Transverse colon (tissue), 4 donors: ENCODE measurements around the gene UBN2. TPM values are rescaled to one million over a fixed set of nuclear protein-coding genes. Genes with fewer than 3 reads are reported as not detected.
A peak's percentile ranks its signal among the peaks of the same experiment; 100 is the strongest.
"Not testable (repeated sequence)": the region's sequence is repeated elsewhere in the genome, so short reads cannot be mapped to it uniquely, and the experiment has no call there.

Experiments used
- DNase-seq: peaks from one replicate; pipeline ENCODE4 v3.0.0-alpha.2; 2019
- H3K27ac ChIP-seq, 4 donors: fragments of 200-600 bp; sonication (generic); 2 replicates each; pipeline ENCODE4 v1.5.1; 2016 to 2018; ENCODE audit warnings: inconsistent platforms in 4 of 4
- H3K27me3 ChIP-seq: fragments of 200-600 bp; sonication (generic); 2 replicates; pipeline ENCODE4 v1.5.1; 2017; ENCODE audit warnings: inconsistent platforms
- H3K36me3 ChIP-seq, 4 donors: fragments of 200-600 bp; sonication (generic); 2 replicates each; pipeline ENCODE4 v1.5.1; 2017 to 2019; ENCODE audit warnings: inconsistent platforms in 4 of 4
- H3K4me1 ChIP-seq, 4 donors: fragments of 200-600 bp; sonication (generic); 2 replicates each; pipeline ENCODE4 v1.5.1; 2017 to 2020; ENCODE audit warnings: inconsistent platforms in 4 of 4
- H3K4me3 ChIP-seq, 4 donors: fragments of 200-600 bp; sonication (generic); 1 replicate in 1 of 4; 2 replicates in 3 of 4; pipeline versions ENCODE4 v1.5.1 to v1.6.1; 2017 to 2019; ENCODE audit warnings: inconsistent platforms in 4 of 4
- H3K9me3 ChIP-seq, 2 donors: fragments of 200-600 bp; sonication (generic); 2 replicates each; pipeline ENCODE4 v1.5.1; 2017 to 2019; ENCODE audit warnings: inconsistent platforms in 2 of 2
- CTCF ChIP-seq, 5 experiments: fragments of 200-600 bp in 3 of 5; fragments of 450-650 bp in 2 of 5; sonication (generic) in 3 of 5; IDR thresholded peaks; 1 replicate in 2 of 5; 2 replicates in 3 of 5; pipeline ENCODE4 v1.5.1; 2016 to 2017; ENCODE audit warnings: antibody characterized with exemption in 5 of 5, inconsistent platforms in 3 of 5, mild to moderate bottlenecking in 2 of 5, moderate library complexity in 1 of 5
- EP300 ChIP-seq: sonication (generic); formaldehyde crosslinking; IDR thresholded peaks from one replicate; pipeline ENCODE4 v1.6.1; 2017; ENCODE audit warnings: antibody characterized with exemption, low read depth
- POLR2A ChIP-seq: fragments of 450-650 bp; IDR thresholded peaks from one replicate; pipeline ENCODE4 v1.6.1; 2016; ENCODE audit warnings: antibody characterized with exemption, mild to moderate bottlenecking, moderate library complexity
- POLR2AphosphoS5 ChIP-seq, 3 donors: sonication (generic); formaldehyde crosslinking; IDR thresholded peaks; one replicate each; pipeline ENCODE4 v1.6.1; 2016; ENCODE audit warnings: antibody characterized with exemption in 3 of 3
- WGBS, 2 donors: methylation state at CpG; one replicate each; pipeline ENCODE4 v1.1.5; 2018; ENCODE audit warnings: low coverage in 1 of 2; 5-methylcytosine and 5-hydroxymethylcytosine counted together
- in situ Hi-C, 4 donors: fragments of 200-750 bp; cut with MboI; loops; one replicate each; pipeline versions ENCODE4 v1.15.0 to v1.15.1; 2017; ENCODE audit warnings: low sequenced_read_pairs in 3 of 4, low pct_ligation_motif_present in 1 of 4, low pct_unique_long_range_greater_than_20kb in 1 of 4
- intact Hi-C: fragments of 100-400 bp; cut with DNase I; formaldehyde crosslinking; loops from one replicate; pipeline ENCODE4 v1.15.1; 2023; ENCODE audit warnings: low total_unique reads
- total RNA-seq, 4 donors: library from RNA; depleted of rRNA; stranded (reverse); fragments of >200 nt; gene quantifications; one replicate each; pipeline ENCODE4 v1.1.0, GENCODE V29; 2016

The UBN2 gene
- total RNA-seq, 4 donors from 2014 or later: 9.7 to 22.1 (median 13.9) TPM

GRCh38 chr7:139224219-139224618 is 6.8 kb upstream of the UBN2 start:
- DNase-seq: no peak
- 93 to 100% methylated on average over 1 to 2 of the region's 2 CpGs for WGBS, 2 donors
- Histone ChIP-seq H3K4me3 (no peak overlapping the region), H3K9me3 (no peaks in the 10 kb centered on the region), H3K27me3 (no peaks in the 10 kb centered on the region), H3K27ac (no peak overlapping the region), H3K4me1 (no peaks in the 10 kb centered on the region), H3K36me3 (no peaks in the 10 kb centered on the region)
- TF ChIP-seq EP300 (no peak), POLR2A (no peak), POLR2AphosphoS5 (IDR thresholded peaks at IDR 0.05) (no peak), CTCF (IDR thresholded peaks at IDR 0.05) (no peak)
- intact Hi-C loops: no loop called here
- in situ Hi-C loops: no loop called here

GRCh38 chr7:139224836-139225235 is 6.2 kb upstream of the UBN2 start:
- intact Hi-C loops, H3K27me3 ChIP-seq, H3K4me1 ChIP-seq, H3K9me3 ChIP-seq, H3K27ac ChIP-seq, H3K36me3 ChIP-seq, DNase-seq, in situ Hi-C loops, H3K4me3 ChIP-seq: not testable (repeated sequence)
- 73 to 92% methylated on average over 3 to 18 of the region's 18 CpGs for WGBS, 2 donors

- H3K36me3 ChIP-seq, H3K4me1 ChIP-seq, H3K4me3 ChIP-seq, H3K9me3 ChIP-seq, in situ Hi-C loops, DNase-seq, H3K27me3 ChIP-seq, intact Hi-C loops, H3K27ac ChIP-seq: not testable (repeated sequence)
- 92% methylated on average over 49 of the region's 60 CpGs; no CpG with 5 or more reads in 1 of the 2 donors for WGBS, 2 donors
Observed at GRCh38 chr7:139225286-139226157, 5.5 kb upstream of the UBN2 start.

GRCh38 chr7:139226158-139226515 is 4.9 kb upstream of the UBN2 start:
- H3K9me3 ChIP-seq, H3K27me3 ChIP-seq, intact Hi-C loops, DNase-seq, in situ Hi-C loops, H3K27ac ChIP-seq, H3K4me3 ChIP-seq, H3K4me1 ChIP-seq, H3K36me3 ChIP-seq: not testable (repeated sequence)
- 94% methylated on average over 14 of the region's 23 CpGs; no CpG with 5 or more reads in 1 of the 2 donors for WGBS, 2 donors

- in situ Hi-C loops, H3K4me3 ChIP-seq, intact Hi-C loops, H3K4me1 ChIP-seq, DNase-seq, H3K27me3 ChIP-seq, H3K9me3 ChIP-seq, H3K36me3 ChIP-seq, H3K27ac ChIP-seq: not testable (repeated sequence)
- WGBS, 2 donors: 93 to 95% methylated on average over 8 of the region's 8 CpGs
Observed at GRCh38 chr7:139226988-139227488, 4.0 kb upstream of the UBN2 start.

- H3K9me3 ChIP-seq: no peaks in the 10 kb centered on the region
- H3K36me3 ChIP-seq: no peaks in the 10 kb centered on the region
- no peak for TF ChIP-seq CTCF (IDR thresholded peaks at IDR 0.05)
- no peak for TF ChIP-seq POLR2A
- no peak for TF ChIP-seq EP300
- TF ChIP-seq POLR2AphosphoS5 (IDR thresholded peaks at IDR 0.05): no peak
- DNase-seq: no peak
- peak overlapping the region in 2 of 4 donors; percentile 86 to 99 for H3K4me3 ChIP-seq
- H3K27ac ChIP-seq: peak overlapping the region; percentile 90 to 99 (median 95)
- intact Hi-C loops (no loop called here), in situ Hi-C loops (no loop called here)
- no peaks in the 10 kb centered on the region for H3K27me3 ChIP-seq
- peaks cover 3 to 33% (median 20%) of the 10 kb centered on the region in 4 donors for H3K4me1 ChIP-seq
- 67 to 81% methylated on average over 8 of the region's 8 CpGs for WGBS, 2 donors
Observed at GRCh38 chr7:139230023-139230422, 1.0 kb upstream of the UBN2 start.
